HG03571 (cell line): ENCODE measurements around the gene LRP11.
"Not testable (repeated sequence)": the region's sequence is repeated elsewhere in the genome, so short reads cannot be mapped to it uniquely, and the experiment has no call there.

ENCODE experiments used
- ATAC-seq: cut with Tn5 transposase; IDR thresholded peaks from one replicate; pipeline ENCODE4 v1.9.1; 2021; ENCODE audit not compliant: unreplicated experiment

Gene LRP11

GRCh38 chr6:149869275-149869892 lies 5.2 kb upstream of the LRP11 start:
- no peak for ATAC-seq

GRCh38 chr6:149867876-149868640 lies 3.9 kb upstream of the LRP11 start:
- no peak for ATAC-seq

DNA sequence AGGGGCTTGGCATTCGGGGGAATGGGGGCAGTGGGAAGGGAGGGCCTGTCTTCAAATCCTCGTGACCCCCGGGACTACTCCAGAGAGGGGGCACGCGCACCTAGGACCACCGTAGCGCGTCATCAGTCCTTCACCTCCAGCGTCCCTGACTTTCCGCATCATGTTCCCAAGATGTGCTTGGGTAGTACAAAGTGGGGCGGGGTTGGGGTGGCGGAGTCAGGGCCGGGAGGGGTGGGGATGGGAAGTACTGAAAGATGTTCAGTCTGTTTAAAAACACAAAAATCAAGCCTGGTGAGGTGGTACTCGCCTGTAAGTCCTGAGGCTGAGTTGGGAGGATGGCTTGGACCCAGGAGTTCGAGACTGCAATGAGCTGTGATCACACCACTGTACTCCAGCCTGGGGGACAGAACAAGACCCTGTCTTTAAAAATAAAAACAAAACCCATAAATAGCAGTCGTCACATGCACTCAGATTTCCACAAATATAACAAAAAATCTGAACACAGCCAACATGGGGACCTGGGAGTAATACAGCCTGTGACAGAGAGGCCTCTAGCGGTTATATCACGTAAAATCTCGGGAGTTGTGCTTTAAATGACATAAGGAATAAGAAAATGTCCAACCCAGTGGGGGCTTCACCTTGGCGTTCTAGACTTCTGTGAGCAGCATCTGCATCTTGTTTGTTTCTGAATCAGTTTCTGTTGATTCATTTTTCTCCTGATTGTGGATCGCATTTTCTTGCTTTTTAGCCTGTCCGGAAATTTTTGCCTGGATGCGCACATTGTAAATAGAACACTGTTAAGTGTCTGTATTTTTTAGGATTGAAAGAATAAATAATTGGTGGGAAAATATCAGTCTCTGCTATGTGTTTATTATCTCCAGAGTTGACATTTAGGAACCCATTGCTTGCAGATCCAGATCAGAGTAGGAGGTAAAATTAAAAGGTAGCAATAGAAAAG lies 698 bp upstream of the LRP11 start:
- no peak for ATAC-seq

GRCh38 chr6:149862922-149863697 lies 1.0 kb downstream of the LRP11 start:
- ATAC-seq: no peak

- ATAC-seq: not testable (repeated sequence)
Measured at GRCh38 chr6:149862424-149862738, 1.8 kb downstream of the LRP11 start.

GRCh38 chr6:149861603-149862423 lies 2.3 kb downstream of the LRP11 start:
- ATAC-seq: no peak

GRCh38 chr6:149860834-149861602 lies 3.1 kb downstream of the LRP11 start:
- no peak for ATAC-seq

- no peak for ATAC-seq
Measured at GRCh38 chr6:149860513-149860833, 3.7 kb downstream of the LRP11 start.

GRCh38 chr6:149859938-149860337 lies 4.2 kb downstream of the LRP11 start:
- ATAC-seq: no peak

DNA sequence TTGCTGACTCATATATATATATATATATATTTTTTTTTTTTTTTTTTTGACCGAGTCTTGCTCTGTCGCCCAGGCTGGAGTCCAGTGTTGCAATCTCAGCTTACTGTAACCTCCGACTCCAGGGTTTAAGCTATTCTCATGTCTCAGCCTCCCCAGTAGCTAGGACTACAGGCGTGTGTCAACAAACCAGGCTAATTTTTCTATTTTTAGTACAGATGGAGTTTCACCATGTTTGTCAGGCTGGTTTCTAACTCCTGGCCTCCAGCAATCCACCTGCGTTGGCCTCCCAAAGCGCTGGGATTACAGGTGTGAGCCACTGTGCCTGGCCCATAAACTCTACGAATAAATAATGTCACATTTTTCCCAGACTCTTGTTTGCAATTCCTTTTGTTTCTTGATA lies 4.8 kb downstream of the LRP11 start:
- ATAC-seq: no peak

- ATAC-seq: no peak
Measured at GRCh38 chr6:149857541-149857940, 6.6 kb downstream of the LRP11 start.

GRCh38 chr6:149856256-149856994 lies 7.7 kb downstream of the LRP11 start:
- ATAC-seq: no peak

DNA sequence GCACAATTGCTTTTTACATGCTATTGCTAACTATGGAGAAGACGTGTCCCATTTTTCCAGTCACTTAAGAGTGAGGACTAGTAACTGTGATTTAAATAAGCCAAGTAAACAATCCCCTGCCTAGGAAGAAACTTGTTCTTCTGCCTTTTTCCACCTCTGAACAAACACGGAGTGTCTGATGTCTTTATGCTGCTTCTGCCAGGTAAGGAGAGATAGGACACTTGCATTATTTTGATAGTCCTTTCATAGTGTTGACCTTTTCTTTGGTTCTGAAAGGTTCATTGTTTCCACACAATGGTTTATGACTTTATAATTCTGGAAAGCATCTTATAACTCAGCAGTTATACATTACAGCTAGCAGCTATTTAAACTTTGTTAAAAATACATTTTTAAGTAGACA lies 8.4 kb downstream of the LRP11 start:
- ATAC-seq: no peak

DNA sequence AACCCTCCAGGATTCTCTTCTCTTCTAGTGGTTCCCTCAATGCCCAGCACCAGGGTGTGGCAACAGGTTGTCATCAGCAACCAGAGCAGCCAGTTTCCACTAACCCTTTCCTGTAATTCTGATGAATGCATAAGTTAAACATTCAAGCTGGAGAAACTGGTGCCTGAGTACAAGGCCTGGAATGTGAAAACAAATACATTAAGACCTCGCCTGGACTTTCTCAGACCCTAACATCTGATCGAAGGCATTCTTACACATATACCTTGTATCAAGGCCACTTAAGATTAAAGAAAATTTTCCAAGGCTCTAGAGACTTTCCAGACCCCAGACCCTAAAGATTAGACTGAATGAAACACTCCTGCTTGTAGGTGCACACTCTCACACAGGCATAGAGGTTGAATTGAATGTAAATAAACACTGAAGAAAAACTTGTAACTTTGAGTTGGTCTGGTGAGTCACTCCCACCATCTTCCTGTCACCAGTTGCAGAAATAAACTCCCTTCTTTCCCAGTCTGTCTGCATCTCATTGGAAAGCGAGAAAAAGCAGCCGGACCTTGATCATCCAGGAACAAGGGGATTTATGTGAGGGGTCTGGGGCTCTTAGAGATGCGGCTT lies 9.0 kb downstream of the LRP11 start:
- no peak for ATAC-seq

DNA sequence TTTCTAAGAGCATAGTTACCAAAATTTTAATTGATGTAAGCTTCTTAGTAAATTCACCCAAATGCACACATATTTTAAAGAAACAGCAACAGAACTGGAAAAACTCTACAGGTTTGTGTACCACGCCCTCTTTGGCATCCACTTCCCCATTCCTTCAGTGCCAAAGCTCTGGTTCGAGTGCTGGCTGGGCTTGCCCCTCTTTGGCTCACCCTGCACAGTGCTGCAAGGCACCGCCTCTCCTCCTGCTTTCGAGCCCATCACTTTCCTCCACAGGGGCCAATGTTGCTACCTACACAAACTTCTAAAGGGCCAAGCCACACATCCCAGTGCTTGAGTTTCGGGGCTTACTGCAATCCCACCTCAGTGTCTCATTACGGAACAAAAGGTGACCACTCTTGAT lies 9.6 kb downstream of the LRP11 start:
- ATAC-seq: no peak

DNA sequence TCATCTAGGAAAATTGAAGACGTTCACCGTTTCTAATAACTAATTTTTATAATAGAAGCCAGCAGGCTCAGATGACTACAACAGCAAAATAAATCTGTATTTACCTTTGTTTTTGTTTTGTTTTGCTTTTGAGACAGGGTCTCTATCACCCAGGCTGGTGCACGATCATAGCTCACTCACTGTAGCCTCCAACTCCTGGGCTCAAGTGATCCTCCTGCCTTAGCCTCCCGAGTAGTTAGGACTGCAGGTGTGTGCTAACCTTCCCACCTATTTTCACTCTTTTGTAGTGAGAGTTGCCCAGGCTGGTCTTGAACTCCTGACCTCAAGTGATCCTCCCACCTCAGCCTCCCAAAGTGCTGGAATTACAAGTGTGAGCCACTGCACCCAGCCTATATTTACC lies 10.1 kb downstream of the LRP11 start:
- ATAC-seq: not testable (repeated sequence)

DNA sequence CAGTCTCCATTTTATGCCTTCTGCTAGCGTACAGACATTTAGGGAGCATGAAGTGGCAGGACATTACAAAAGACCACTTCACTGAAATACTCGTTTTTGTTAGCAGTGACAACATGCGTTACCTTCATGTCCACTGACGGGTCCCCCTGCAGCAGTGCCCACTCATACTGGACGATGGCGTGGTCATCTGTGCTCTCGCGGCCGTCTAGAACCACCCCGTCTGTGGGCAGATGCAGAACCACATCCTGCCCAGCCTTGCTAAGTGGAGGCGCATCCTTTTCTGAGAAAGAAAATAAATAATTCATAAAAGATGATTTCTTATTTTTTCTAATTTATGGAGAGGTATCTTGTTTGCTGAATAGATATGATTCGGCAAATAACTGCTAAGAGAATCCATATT lies 11.3 kb downstream of the LRP11 start:
- no peak for ATAC-seq

DNA sequence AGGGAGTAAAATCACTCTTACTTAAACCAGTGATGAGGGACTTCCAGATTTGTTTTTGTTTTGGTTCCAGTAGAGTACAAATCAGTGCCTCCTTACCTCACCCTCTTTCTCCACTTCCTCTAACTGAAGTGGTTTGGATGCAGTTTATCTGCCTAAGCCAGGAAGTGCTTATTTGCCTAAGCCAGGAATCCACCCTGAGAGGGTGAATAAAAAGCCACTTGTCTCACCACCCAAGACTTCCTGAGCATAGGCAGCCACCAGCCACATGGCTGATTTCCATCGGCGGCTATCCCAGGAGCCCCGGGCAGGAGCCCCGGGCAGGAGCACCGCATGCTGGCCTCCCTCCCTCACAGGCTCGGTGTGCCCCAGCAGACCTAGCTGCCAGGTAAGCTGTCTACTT lies 12.0 kb downstream of the LRP11 start:
- ATAC-seq: peak; percentile 64
